H9 (cell line): Measurements from ENCODE around the gene SOX11. TPM values are rescaled to one million over a fixed set of nuclear protein-coding genes. Genes with fewer than 3 reads are reported as not detected.
A peak's percentile ranks its signal among the peaks of the same experiment; 100 is the strongest.

ENCODE experiments used
- DNase-seq: peaks from one replicate; pipeline ENCODE4 v3.0.0-alpha.2; 2017
- H2AFZ ChIP-seq: one replicate; pipeline ENCODE4 v1.6.1; 2013; ENCODE audit warnings: mild to moderate bottlenecking, low read length, control low read depth, moderate library complexity
- H2AK5ac ChIP-seq: 2 replicates; pipeline ENCODE4 v1.6.1; 2013; ENCODE audit warnings: low read length, control low read depth, mixed read lengths; ENCODE audit not compliant: insufficient read length
- H2BK120ac ChIP-seq: one replicate; pipeline ENCODE4 v1.6.1; 2013; ENCODE audit warnings: low read depth, mild to moderate bottlenecking, low read length, control low read depth, inconsistent platforms; ENCODE audit not compliant: poor library complexity, severe bottlenecking
- H2BK12ac ChIP-seq: 2 replicates; pipeline ENCODE4 v1.6.1; 2013; ENCODE audit warnings: low read length, control low read depth, mixed read lengths, low read depth; ENCODE audit not compliant: insufficient read length
- H2BK15ac ChIP-seq: 2 replicates; pipeline ENCODE4 v1.6.1; 2013; ENCODE audit warnings: low read depth, low read length, control low read depth
- H2BK20ac ChIP-seq: one replicate; pipeline ENCODE4 v1.6.1; 2013; ENCODE audit warnings: low read depth, mild to moderate bottlenecking, low read length, control low read depth, inconsistent platforms; ENCODE audit not compliant: poor library complexity, severe bottlenecking
- H2BK5ac ChIP-seq: 2 replicates; pipeline ENCODE4 v1.6.1; 2013; ENCODE audit warnings: low read length, control low read depth, mixed read lengths; ENCODE audit not compliant: insufficient read length
- H3K14ac ChIP-seq: 2 replicates; pipeline ENCODE4 v1.6.1; 2013; ENCODE audit warnings: low read length, control low read depth; ENCODE audit not compliant: insufficient read depth
- H3K18ac ChIP-seq: 2 replicates; pipeline ENCODE4 v1.6.1; 2013; ENCODE audit warnings: low read depth, mild to moderate bottlenecking, mixed read lengths, low read length, control low read depth; ENCODE audit not compliant: insufficient read length
- H3K23ac ChIP-seq: 2 replicates; pipeline ENCODE4 v1.6.1; 2013; ENCODE audit warnings: low read length, control low read depth, mixed read lengths, low read depth; ENCODE audit not compliant: insufficient read length
- H3K23me2 ChIP-seq: 2 replicates; pipeline ENCODE4 v1.6.1; 2013; ENCODE audit warnings: low read depth, mild to moderate bottlenecking, mixed read lengths, low read length, control low read depth; ENCODE audit not compliant: insufficient read length, poor library complexity, severe bottlenecking
- H3K27ac ChIP-seq: 2 replicates; pipeline ENCODE4 v1.5.1; 2013; ENCODE audit warnings: low read length, control low read depth, mixed read lengths, low read depth; ENCODE audit not compliant: insufficient read length
- H3K27me3 ChIP-seq: 2 replicates; pipeline ENCODE4 v1.6.1; 2013; ENCODE audit warnings: low read length, control low read depth, inconsistent platforms; ENCODE audit not compliant: insufficient read depth
- H3K4ac ChIP-seq: 2 replicates; pipeline ENCODE4 v1.6.1; 2013; ENCODE audit warnings: low read depth, mild to moderate bottlenecking, control low read depth, inconsistent platforms, low read length, moderate library complexity
- H3K4me1 ChIP-seq: 2 replicates; pipeline ENCODE4 v1.6.1; 2013; ENCODE audit warnings: low read length, control low read depth, inconsistent platforms; ENCODE audit not compliant: insufficient read depth
- H3K4me2 ChIP-seq: 2 replicates; pipeline ENCODE4 v1.6.1; 2013; ENCODE audit warnings: low read length, control low read depth, mixed read lengths; ENCODE audit not compliant: insufficient read length, insufficient read depth
- H3K56ac ChIP-seq: 2 replicates; pipeline ENCODE4 v1.6.1; 2013; ENCODE audit warnings: low read depth, mild to moderate bottlenecking, mixed read lengths, low read length, control low read depth; ENCODE audit not compliant: insufficient read length
- H3K79me1 ChIP-seq: 2 replicates; pipeline ENCODE4 v1.6.1; 2013; ENCODE audit warnings: low read depth, mild to moderate bottlenecking, moderate library complexity, low read length, control low read depth, inconsistent platforms; ENCODE audit not compliant: insufficient read depth, poor library complexity, severe bottlenecking
- H3K79me2 ChIP-seq: 2 replicates; pipeline ENCODE4 v1.6.1; 2013; ENCODE audit warnings: low read length, control low read depth, inconsistent platforms; ENCODE audit not compliant: insufficient read depth
- H3K9ac ChIP-seq: 2 replicates; pipeline ENCODE4 v1.6.1; 2013; ENCODE audit warnings: low read length, control low read depth, mixed read lengths; ENCODE audit not compliant: insufficient read length; ENCODE audit errors: extremely low read depth
- H3K9me3 ChIP-seq: one replicate; pipeline ENCODE4 v1.6.1; 2013; ENCODE audit warnings: low read depth, low read length, inconsistent platforms; ENCODE audit not compliant: control insufficient read depth
- H3T11ph ChIP-seq: one replicate; pipeline ENCODE4 v1.6.1; 2013; ENCODE audit warnings: mild to moderate bottlenecking, low read length, control low read depth, inconsistent platforms
- H4K20me1 ChIP-seq: one replicate; pipeline ENCODE4 v1.6.1; 2013; ENCODE audit not compliant: control insufficient read depth, insufficient read length, insufficient read depth
- H4K5ac ChIP-seq: 2 replicates; pipeline ENCODE4 v1.6.1; 2013; ENCODE audit warnings: low read depth, mild to moderate bottlenecking, mixed read lengths, low read length, control low read depth; ENCODE audit not compliant: insufficient read length
- H4K8ac ChIP-seq: replicated peaks from 2 replicates; pipeline ENCODE4 v1.6.1; 2013; ENCODE audit warnings: low read length, control low read depth, mixed read lengths, low read depth; ENCODE audit not compliant: insufficient read length
- H4K91ac ChIP-seq: 2 replicates; pipeline ENCODE4 v1.6.1; 2013; ENCODE audit warnings: low read depth, mild to moderate bottlenecking, moderate library complexity, mixed read lengths, low read length, control low read depth; ENCODE audit not compliant: insufficient read length
- H3K27ac Mint-ChIP-seq, 3 experiments: 2 replicates in 2 of 3; 3 replicates in 1 of 3; pipeline ENCODE4 v1.8.0; 2020 to 2021; ENCODE audit warnings: mixed read lengths in 3 of 3, mild to moderate bottlenecking in 1 of 3, moderate library complexity in 1 of 3
- H3K27me3 Mint-ChIP-seq: 2 replicates; pipeline ENCODE4 v1.8.0; 2021; ENCODE audit warnings: low read depth, mild to moderate bottlenecking, moderate library complexity, mixed read lengths
- H3K36me3 Mint-ChIP-seq, 3 experiments: 2 replicates in 2 of 3; 3 replicates in 1 of 3; pipeline ENCODE4 v1.8.0; 2020 to 2021; ENCODE audit warnings: low read depth in 3 of 3, mixed read lengths in 3 of 3; ENCODE audit not compliant: insufficient read depth in 1 of 3
- H3K4me1 Mint-ChIP-seq, 2 experiments: 2 replicates each; pipeline ENCODE4 v1.8.0; 2020; ENCODE audit warnings: mixed read lengths in 2 of 2
- H3K4me3 Mint-ChIP-seq, 2 experiments: 2 replicates in 1 of 2; 3 replicates in 1 of 2; pipeline ENCODE4 v1.8.0; 2020 to 2021; ENCODE audit warnings: mild to moderate bottlenecking in 2 of 2, mixed read lengths in 2 of 2, moderate library complexity in 1 of 2
- H3K9me3 Mint-ChIP-seq, 2 experiments: 2 replicates in 1 of 2; 3 replicates in 1 of 2; pipeline ENCODE4 v1.8.0; 2020; ENCODE audit warnings: mild to moderate bottlenecking in 2 of 2, mixed read lengths in 2 of 2, moderate library complexity in 1 of 2
- WGBS: extraction: QIAGEN DNeasy Blood & Tissue Kit; methylation state at CpG from one replicate; pipeline ENCODE4 v1.1.7; 2013; ENCODE audit warnings: missing lambda C conversion rate, low lambda C conversion rate, mixed read lengths; ENCODE audit not compliant: insufficient read length; ENCODE audit errors: extremely low coverage; 5-methylcytosine and 5-hydroxymethylcytosine counted together
- total RNA-seq: library from RNA; stranded (reverse); gene quantifications from 2 replicates; pipeline ENCODE4 v1.2.1, GENCODE V29; 2021
- TF ChIP-seq, protein P1 (sequence below): fragments of 200-600 bp; sonication (generic); conservative IDR thresholded peaks from 3 replicates; pipeline ENCODE4 v1.8.0; 2021; ENCODE audit warnings: antibody characterized with exemption, mild to moderate bottlenecking

SOX11 gene
- total RNA-seq, 1 experiment from 2014 or later: 43.8 TPM

DNA sequence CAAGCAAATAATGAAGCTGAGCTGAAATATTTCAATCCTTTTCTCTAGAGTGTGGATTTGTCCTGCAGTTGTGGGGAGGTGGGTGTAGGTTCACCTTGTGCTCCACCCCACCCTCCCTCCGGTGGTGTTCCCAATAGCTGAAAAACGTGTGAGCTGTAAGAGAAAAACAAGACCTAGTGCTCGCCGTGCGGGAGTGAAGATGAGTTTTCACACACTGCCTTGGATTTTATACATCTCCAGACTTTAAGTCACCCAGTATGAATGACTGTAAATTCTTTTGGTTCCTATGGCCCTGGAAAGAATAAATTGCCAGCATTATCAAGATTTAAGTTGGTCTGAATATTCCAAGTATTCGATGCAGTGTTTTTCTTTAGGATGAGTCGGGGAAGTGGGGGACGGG is 1.9 kb upstream of the SOX11 start:
- Histone ChIP-seq H3K27me3 (no peaks in the 10 kb centered on the region), H3K18ac (no peak overlapping the region), H2BK120ac (no peak overlapping the region), H3K4me2 (peak overlapping the region; percentile 85), H3T11ph (peak overlapping the region; percentile 62), H3K4me1 (no peaks in the 10 kb centered on the region), H3K4ac (no peak overlapping the region), H3K23me2 (peaks cover 5% of the 10 kb centered on the region), H4K8ac (no peak overlapping the region), H2BK15ac (no peak overlapping the region), H4K20me1 (no peaks in the 10 kb centered on the region), H2BK5ac (no peak overlapping the region), H2AK5ac (no peak overlapping the region), H3K14ac (no peak overlapping the region), H3K79me2 (peaks cover 8% of the 10 kb centered on the region; the same call in 1 of the 2 replicates), H3K27ac (no peak overlapping the region), H2BK12ac (no peak overlapping the region), H3K9ac (peak overlapping the region; percentile 93), H2AFZ (no peak overlapping the region), H3K79me1 (no peaks in the 10 kb centered on the region), H3K56ac (no peak overlapping the region), H4K5ac (no peak overlapping the region), H4K91ac (no peak overlapping the region), H3K9me3 (no peaks in the 10 kb centered on the region), H2BK20ac (no peak overlapping the region), H3K23ac (no peak overlapping the region)
- H3K36me3 Mint-ChIP-seq: peaks cover 4 to 16% (median 9%) of the 10 kb centered on the region in 3 experiments
- H3K9me3 Mint-ChIP-seq: no peaks in the 10 kb centered on the region; a peak in 1 of 5 replicates
- H3K27ac Mint-ChIP-seq: peak overlapping the region; percentile 94 to 97 (median 97); a peak in 6 of 7 replicates
- TF ChIP-seq, protein P1, sequence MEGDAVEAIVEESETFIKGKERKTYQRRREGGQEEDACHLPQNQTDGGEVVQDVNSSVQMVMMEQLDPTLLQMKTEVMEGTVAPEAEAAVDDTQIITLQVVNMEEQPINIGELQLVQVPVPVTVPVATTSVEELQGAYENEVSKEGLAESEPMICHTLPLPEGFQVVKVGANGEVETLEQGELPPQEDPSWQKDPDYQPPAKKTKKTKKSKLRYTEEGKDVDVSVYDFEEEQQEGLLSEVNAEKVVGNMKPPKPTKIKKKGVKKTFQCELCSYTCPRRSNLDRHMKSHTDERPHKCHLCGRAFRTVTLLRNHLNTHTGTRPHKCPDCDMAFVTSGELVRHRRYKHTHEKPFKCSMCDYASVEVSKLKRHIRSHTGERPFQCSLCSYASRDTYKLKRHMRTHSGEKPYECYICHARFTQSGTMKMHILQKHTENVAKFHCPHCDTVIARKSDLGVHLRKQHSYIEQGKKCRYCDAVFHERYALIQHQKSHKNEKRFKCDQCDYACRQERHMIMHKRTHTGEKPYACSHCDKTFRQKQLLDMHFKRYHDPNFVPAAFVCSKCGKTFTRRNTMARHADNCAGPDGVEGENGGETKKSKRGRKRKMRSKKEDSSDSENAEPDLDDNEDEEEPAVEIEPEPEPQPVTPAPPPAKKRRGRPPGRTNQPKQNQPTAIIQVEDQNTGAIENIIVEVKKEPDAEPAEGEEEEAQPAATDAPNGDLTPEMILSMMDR: no peak
- H3K4me1 Mint-ChIP-seq: peaks cover 14 to 29% of the 10 kb centered on the region in 2 experiments
- no CpG with 5 or more reads among the region's 8 CpGs for WGBS
- H3K4me3 Mint-ChIP-seq: peak overlapping the region; percentile 91 to 97
- no peak for DNase-seq
- H3K27me3 Mint-ChIP-seq: no peaks in the 10 kb centered on the region; the same call in none of the 2 replicates
